HK-2 (cell line): ENCODE measurements around the gene TFAP2D.

Source experiments
- DNase-seq: peaks from one replicate; pipeline ENCODE4 v3.0.0-alpha.2; 2018; ENCODE audit not compliant: unreplicated experiment

Gene TFAP2D

DNA sequence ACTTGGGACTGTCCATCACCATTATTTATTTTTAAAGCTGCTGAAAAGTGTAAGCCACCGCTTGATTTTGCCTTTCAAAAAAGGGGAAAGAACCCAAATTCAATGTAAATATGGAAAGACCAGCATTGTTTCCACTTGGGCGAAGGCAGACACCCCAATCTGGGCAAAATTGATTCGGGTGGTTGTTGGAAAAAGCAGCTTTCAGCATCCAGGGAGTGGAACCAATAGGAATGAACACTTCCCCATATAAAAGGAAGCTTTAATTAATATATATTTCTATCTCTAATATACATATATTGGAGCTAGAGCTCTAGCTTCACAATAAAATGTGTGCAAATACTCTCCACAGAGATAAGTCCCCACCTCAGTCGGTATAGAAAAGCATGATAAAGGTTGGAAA is at the start of gene TFAP2D:
TSS of gene TFAP2D (plus strand) at position 301 of the 400 bp plus-strand sequence. CDS start 530 bp downstream, outside the sequence.
- DNase-seq: no peak

DNA sequence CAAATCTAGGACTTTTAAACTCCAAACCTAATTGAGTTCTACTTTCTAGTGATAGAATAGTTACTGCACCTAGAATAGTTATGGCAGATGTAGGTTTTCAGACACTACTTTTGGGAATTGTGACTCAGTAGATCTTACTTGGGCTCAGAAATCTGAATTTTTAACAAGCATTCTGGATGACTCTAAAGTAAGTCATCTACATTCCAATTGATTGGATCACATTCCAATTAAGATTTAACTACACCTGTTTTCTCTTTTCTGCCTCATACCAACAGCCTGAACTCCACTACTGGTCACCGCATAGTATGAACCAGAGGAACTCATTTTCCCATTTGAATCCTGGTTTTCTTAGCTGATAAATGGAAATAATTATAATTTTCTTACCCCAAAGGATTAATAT is 49.5 kb upstream of the TFAP2D start:
- no peak for DNase-seq

DNA sequence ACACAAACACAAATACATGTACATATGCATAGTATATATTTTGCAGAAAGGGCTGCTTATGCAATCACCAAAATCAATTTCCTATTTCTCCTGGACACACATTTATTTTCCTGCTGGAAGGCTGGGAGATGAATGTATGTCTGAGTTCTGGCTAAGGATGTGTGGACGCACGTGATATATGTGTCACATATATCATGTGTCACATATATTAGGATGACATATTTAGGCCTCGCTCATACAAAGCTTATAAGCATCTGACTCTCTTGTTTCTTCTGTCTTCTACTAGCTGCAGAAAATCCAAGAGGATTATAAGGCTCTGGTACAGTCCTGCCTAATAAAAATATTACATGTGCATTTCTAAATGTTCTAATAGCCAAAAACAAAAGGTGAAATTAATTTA is 47.2 kb upstream of the TFAP2D start:
- no peak for DNase-seq

DNA sequence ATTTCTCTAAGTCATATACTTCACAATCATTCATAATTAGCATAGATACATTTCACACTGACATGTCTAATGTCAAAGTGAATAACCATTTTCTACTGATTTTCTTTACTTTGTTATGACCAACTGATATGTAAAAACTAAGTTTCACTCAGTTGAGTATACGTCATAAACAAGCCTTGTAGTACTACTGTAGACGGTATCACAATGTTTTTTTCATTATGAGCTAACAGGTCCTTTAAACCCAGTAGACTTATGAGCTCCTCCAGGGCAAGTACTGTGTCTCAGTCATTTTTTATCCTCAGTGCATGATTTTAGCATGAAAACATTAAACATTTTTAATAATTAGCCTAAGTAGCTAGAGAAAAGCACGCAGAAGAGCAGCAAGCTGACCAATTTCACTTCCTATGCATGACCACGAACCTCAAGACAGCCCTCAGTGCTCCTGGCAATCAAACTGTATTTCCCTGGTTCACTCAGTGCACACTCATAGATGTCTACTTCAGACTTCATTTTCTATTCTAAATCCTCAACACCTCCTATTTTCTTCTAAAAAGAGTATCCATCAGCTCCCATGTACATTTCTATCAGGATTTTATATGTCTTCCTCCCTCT is 32.0 kb upstream of the TFAP2D start:
- no peak for DNase-seq

DNA sequence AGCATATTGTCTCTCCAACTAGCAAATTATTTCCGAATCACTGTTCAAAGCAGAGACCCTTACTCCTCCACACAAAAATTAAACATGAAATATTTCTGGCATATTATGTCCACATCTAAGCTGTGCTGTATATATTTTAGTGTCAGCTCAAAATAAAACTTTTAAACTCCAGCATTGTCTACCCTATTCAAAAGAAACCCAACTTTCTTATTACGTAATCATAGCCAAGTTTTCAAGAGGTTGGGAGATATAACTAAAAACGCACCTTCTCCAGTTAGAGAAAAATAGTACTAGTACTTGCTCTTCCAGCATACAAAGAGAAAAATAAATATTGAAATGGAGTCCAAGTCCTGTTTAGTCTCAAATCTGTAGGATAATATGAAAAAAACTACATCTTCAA is 24.1 kb upstream of the TFAP2D start:
- DNase-seq: no peak

DNA sequence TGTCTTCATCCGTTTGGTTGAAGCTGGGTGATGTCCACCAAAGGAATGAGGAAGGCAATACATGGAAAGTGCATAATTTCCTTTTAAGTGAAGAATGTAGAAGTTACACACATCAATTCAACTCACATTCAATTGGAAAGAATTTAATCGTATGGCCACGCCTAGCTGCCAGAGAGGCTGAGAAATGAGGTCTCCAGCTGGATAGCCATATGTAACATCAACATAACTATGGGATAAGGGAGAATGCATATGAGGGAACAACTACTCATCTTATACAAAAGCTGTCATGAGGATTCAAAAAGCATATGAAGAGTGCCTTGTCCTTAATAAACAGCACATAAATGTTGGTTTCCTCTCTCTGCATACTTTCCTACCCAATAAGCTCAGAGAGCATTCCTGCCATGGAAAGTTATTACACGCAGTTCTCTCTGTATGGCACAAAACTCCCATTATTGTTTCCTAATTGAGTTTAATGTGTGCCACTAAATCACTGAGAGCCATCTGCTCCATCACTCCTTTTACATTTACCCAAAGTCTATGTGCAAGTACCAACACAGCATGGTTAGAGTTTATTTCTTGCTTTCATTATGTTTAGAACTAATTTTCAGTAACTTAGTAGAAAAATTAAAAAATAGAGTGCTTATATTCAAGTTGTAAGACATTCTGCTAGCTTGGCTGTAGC is 21.4 kb upstream of the TFAP2D start:
- DNase-seq: no peak

DNA sequence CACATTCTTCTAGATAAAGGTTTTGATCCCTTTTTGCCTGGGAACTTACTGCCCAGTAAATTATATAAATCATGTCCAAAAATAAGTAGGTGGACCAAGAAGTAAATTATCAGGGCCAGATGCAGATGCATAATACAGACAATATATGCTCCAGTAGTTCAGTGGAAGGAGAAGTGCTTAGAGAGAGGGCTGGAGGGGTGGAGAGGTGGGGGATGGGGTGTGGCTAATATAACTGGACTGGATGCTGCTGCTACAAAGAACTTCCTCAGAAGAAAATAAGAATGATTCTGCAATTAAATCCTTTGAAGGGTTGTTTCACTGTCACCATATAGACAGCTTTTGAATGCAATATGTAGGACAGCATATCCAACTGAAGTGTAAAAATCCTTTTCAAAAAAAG is 14.8 kb upstream of the TFAP2D start:
- no peak for DNase-seq

DNA sequence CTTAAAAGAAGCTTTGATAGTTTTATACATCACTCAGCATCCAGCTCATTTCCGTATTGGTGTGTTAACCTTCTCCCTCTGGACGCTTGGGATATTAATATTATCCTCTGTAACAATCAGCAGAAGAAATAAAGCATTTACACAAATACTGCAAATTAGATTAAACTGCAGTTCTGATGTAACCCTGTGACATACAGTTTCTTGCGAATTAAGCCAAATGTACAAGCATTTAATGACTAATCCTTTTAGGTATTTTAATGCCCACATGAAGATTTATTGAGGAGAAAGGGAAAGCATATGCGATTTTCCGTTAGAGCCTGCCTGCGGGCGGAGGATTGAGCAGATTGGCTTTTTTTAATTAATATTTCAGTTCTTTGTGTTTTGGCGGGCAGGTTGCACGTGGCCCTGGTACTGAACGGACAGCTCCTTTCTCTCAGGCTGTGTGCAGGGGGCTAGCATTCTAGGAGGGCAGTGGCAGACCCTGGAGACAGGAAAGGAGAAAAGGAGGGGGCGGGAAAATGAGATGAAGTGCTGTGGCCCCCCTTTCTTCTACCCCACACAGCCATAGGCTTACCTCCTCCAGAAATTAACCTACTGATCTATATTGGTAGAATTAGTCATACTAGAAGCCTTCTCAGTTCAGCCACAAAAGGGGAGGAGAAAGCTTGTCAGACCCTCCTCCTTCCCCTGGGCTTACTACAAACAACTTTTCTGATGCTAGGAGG is 14.1 kb upstream of the TFAP2D start:
- DNase-seq: no peak

DNA sequence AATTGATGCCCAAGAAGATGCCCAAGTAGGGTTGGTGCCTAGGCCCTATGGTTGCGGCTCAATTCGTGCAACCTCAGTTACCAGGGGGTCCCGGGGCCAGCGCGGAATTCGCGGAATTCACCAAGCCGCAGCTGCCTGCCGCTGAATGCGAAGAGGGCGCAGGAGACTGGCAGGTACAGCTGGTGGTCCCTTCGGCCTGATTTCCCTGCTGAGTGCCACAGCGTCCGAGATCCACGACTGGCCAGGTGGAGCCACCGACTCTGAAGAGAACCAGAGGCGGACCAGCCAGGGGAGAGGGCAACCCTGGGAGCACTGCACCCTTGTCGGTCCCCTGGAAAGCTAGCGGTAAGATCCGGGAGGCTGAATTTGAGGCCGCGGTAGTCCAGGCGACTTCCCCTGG is 6.8 kb upstream of the TFAP2D start:
- no peak for DNase-seq

DNA sequence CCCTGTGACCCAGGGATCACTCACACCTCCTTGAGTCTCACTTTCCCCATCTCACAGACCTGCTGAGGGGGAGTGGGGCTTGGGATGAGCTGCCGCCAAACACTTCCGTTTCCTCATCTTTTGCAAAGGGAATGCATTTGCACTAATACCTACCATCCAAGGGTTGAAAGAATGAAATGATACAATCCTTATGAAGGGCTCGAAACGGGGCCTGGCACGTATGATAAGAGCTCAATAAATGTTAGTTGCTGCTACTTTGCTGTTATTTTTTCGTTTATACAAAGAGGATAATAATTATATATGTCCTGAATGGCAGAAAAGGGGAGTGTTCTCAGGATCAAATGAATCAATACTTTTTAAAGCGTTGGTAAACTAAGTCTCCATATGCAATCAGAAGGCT is 6.1 kb upstream of the TFAP2D start:
- no peak for DNase-seq

DNA sequence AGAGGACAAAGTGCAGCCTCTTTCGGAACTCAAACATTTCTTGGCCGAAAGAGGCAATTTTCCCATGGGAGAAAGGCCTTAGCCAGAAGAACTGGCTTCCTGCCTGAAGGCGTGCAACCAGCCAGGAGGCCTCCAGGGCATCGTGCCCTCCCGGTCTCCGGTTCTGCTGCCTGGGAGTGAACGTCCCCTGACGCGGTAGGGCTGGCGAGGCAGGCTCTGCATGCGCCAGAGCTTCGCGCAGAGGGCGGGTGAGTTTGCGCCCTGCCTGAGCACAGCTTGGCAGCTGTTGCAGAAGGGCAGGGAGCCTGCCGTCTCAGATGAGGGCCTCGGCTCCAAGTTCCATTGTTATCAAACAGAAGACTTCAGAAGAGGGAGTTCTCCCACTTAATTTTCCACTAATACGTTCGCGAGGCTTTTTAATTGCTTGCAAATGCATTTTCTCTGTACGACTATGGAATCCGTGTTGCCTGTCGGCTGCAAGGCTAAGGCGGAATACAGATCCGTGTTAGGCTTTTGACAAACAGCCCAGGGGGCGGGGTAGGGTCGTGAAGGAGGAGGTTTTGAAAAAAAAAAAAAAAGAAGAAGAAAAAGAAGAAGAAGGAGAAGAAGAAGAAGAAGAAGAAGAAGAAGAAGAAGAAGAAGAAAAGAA is 5.5 kb upstream of the TFAP2D start:
- no peak for DNase-seq

DNA sequence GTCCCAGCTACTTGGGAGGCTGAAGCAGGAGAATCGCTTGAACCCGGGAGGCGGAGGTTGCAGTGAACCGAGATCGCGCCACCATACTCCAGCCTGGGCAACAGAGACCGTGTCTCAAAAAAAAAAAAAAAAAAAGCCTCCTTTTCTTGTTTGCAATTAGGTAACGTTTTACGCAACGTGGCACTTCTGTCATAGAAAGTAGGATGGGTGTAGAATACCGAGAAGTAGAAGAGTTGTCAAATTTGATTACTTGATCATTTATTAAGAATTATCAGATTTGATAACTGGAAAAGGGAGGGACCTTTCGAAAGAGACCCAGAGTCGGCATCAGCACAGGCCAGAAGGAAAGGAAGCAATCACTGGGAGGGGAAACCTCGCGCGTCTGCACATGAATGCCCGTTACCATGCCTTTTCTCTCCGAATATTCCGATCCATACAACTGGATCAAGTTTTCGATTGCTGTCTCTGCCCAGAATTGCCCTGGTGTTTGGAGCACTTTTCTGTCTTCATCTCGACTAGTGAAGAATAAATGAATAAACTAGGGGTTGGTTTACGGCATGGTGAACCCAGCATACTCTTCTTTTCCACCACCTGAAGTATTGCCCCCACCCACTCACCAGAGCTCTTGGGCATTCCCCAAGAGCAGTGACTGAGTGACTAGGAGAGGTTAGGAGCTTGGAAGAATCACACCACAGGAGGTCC is 4.5 kb upstream of the TFAP2D start:
- no peak for DNase-seq

DNA sequence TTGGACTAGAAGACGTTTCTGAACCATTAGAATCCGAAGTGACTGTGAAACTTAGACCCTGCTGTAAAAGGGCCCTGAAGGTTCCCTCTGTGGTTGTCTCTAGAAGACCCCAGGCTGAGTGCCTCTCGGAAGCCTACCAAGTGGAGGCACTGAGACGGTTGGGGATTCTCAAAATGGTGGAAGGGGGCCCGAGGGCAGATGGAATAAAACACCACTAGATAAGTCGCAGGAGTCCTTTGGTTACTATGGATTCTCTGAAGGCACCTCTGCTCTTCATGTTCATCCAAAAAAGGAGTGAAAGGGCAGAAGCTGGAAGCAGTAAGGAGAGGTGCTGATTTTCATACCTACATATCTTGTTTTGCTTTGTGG is 4.0 kb upstream of the TFAP2D start:
- no peak for DNase-seq

DNA sequence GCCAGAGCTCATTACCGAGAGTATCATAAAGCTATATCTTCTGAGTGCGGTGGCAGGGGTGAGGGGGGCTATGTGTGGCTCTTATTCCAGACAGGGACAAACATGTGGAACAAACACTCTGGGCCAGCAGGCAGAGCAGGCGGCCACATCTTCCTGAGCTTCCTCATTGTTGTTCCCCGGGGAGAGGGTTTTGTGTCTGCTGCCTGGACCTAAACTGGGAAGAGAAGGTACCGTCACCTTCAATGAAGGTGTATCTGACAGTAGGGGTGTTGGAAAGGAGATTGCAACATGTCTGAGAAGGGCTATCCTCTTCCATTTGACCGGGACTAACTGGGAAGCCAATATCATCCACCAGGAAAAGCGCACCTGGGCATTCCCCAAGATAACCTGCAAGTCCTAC is 1.6 kb upstream of the TFAP2D start:
- DNase-seq: no peak

DNA sequence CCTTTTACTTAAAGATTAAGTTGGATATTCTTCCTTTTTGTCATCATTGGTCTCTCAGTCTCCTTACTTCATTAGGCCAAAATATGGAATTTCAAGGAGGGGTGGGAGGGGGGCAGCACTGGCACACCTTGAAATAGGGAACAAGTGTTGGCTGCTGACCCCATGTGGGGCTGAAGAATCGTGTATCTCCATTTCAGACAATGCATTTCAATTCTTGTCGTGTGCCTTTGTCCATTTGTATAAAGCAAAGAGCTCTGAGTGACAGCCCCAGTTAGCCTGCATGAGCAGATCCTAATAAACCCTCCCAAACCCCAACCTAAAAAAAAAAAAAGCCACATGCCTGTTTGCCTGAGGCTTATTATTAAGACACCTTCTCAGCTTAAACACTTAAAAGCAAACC is 1.0 kb upstream of the TFAP2D start:
- DNase-seq: no peak

DNA sequence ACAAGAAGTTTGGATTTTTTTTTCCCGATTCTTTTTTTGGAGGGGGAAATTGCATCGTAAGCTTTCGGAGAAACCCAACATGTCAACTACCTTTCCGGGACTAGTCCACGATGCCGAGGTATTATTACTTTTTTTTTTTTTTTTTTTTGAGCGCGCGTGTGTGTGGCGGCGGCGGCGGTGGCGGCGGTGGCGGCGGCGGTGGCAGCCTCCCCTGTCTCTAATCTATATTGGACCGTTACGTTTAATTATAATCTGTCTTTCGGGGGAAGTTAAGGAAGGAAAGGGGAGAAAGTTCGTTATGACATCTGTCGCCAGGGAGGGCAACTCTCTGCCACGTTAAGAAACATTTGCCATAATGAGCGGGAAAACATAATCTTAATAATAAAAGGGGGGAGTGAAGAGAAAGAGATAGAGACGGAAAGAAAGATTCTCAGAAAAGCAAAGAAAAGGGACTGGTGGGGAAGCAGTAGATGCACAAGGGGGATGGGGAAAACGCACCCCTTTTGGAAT is 706 bp downstream of the TFAP2D start:
- DNase-seq: no peak

DNA sequence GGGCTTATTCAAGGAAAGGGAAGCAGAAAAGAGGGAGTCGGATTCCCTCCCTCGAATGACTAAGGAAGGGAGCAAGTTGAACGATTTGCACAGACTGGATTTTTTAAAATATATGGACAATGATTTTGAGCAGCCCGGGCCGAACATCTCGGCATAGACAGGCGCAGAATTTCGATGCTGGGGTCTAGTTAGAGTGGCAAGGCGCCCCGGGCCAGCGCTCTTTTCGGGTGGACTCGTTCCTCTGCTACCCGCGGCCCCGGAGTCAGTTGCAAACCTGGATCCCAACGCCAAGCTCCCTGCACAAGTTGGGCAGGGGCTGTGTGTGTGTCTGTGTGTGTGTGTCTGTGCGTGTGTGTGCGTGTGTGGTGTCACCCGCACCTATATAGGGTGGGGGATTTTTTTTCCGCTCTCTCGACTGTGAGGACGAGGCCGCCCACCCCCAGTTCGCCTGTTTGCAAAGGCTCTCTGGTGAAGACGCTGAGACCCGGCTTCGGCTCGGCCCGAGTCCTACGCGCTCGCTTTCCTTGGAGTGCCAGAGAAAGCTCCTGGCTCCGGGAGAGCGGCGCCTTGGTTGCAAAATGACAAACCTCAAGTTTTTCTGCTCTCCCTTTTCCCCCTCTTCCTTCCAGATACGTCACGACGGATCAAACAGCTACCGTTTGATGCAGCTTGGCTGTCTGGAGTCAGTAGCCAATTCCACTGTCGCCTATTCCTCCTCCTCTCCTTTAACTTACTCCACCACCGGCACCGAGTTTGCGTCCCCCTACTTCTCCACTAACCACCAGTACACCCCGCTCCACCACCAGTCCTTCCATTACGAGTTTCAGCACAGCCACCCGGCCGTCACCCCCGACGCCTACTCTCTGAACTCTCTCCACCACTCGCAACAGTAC is 1.4 kb downstream of the TFAP2D start:
- DNase-seq: no peak

DNA sequence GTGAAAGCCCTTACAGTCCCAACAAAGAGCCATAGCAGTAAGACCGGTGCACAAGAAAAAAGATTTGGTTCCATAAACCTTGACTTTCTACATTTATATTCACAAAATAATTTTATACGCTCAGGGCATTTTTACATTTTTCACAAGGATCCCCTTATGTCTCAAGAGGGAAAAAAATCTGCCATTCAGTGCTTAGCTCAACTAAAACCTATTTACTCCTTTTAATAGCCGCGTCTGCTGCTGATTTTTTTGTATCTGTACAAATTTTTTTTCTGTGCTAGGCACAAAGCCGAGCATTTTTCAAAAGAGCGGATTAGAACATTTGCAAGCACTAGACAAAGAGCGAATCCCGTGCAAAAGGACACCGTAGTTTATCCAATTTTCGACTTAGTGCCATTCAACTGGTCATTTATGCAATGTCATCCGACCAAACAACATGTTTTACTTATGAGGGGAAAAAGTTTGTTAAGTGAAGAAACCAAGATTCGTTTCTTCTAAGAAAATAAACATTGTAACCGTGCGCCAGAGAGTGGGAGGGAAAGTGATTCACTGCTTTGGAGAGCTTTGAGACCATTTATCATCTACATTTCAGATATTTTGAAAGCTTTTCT is 3.7 kb downstream of the TFAP2D start:
- DNase-seq: no peak

DNA sequence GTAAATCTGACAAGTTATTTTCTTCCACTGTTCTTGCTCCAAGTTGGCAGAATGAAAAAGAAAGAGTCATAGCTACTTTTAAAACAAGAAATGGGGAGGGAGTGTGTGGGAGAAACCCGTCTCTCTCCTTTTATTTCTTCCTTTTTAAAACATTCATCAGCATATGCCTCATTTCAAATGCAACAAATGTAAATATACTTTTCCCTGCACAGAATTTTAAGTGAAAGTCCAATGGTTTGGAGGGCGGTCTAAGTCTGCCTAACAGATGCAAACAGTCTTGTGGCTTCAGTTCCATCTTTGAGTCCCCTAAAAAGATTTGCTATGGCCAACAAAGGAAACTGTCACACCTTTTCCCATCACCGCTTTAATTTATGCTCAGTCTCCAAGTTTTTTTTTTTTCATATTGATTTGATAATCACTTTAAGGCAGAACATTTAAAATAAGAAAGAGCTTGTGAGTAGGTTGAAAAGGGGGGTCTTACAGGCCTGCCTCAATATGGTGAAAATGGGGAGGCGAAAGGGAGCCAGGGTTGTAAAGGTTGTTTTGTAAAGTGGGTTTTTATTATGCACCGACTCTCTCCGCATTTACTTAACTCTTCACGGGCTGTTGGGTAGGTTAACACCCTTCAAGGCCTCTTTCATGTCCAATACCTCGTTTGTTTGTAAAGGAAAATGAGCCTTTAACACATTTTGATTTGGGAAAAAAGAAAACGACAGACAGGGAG is 4.6 kb downstream of the TFAP2D start:
- DNase-seq: no peak

DNA sequence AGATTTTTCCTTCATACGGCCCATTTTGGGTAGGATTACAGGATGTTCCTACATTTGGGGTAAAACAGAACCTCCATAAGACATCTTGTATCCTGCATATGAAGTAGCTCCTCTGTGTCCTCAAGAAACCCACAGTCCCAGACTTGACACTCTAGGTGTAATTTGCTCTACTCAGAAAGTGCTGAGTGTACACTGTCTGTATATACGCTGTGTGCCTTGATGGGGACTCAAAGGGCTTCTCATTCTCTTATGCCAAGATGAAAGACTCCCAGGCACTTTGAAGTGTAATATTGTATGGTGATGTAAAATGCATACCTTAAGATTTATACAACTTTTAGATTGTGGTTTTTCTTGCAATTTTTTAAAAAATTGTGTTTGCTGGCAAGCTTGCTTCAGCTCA is 5.2 kb downstream of the TFAP2D start:
- no peak for DNase-seq
